ENCODE results near the gene MTMR10.

DNA sequence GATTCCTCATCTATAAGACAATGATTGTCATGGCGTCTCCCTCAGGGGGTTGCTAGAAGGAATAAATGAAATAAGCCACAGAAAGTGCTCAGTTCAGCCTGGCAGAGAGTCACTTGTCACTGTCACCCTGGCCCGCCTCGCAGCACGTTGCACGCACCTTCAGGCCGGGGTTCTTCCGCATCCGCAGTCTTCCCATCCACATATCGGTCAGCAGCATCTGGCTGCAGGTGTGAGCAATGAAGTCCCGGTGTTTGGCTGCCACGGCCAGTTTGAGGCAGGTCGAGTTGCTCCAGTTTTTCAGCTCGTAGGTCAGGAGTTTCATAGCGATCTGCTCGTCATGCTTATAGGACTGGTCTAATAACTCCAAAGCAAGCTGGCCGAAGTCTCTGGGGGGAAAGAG, 48.5 kb upstream of the MTMR10 start:
- TF ChIP-seq, protein P1, sequence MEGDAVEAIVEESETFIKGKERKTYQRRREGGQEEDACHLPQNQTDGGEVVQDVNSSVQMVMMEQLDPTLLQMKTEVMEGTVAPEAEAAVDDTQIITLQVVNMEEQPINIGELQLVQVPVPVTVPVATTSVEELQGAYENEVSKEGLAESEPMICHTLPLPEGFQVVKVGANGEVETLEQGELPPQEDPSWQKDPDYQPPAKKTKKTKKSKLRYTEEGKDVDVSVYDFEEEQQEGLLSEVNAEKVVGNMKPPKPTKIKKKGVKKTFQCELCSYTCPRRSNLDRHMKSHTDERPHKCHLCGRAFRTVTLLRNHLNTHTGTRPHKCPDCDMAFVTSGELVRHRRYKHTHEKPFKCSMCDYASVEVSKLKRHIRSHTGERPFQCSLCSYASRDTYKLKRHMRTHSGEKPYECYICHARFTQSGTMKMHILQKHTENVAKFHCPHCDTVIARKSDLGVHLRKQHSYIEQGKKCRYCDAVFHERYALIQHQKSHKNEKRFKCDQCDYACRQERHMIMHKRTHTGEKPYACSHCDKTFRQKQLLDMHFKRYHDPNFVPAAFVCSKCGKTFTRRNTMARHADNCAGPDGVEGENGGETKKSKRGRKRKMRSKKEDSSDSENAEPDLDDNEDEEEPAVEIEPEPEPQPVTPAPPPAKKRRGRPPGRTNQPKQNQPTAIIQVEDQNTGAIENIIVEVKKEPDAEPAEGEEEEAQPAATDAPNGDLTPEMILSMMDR (IDR thresholded peaks at IDR 0.05; ENCODE audit: borderline replicate concordance, extremely low read depth, low read length, poor library complexity, severe bottlenecking): no peak
- TF ChIP-seq EZH2 (IDR thresholded peaks at IDR 0.05; ENCODE audit: borderline replicate concordance, low read depth, low read length, severe bottlenecking): no peak

Data from DND-41 (cell line).